IMR-90 (cell line): ENCODE results near the gene FOXD3. TPM values are rescaled to one million over a fixed set of nuclear protein-coding genes. Genes with fewer than 3 reads are reported as not detected.

Experiments used
- ATAC-seq: fragments of 200-7000 bp; cut with Tn5 transposase; 2 replicates; pipeline ENCODE4 v1.9.1; 2020; ENCODE audit warnings: low read depth, mild to moderate bottlenecking, moderate library complexity
- BruUV-seq: library from RNA; stranded (reverse); fragments of 400-500 nt; replicated peaks from 2 replicates; lab custom pipeline; 2021; lab: Mats Ljungman, UMichigan
- CTCF ChIA-PET: fragments of 300-600 bp; formaldehyde crosslinking; extraction: SDS; loops from one replicate; lab custom pipeline; 2021; ENCODE audit warnings: antibody characterized with exemption; lab: Yijun Ruan, JAX
- POLR2A ChIA-PET: fragments of 300-600 bp; sonication (Branson Sonifier 250); formaldehyde crosslinking; loops from one replicate; lab custom pipeline; 2022; ENCODE audit warnings: antibody characterized with exemption; ENCODE audit not compliant: unreplicated experiment; lab: Charles Lee
- DNase-seq: peaks from one replicate; pipeline ENCODE4 v3.0.0; 2013
- H2AFZ ChIP-seq: replicated peaks from 2 replicates; pipeline ENCODE3; 2013; ENCODE audit warnings: low read length, mild to moderate bottlenecking; ENCODE audit not compliant: poor library complexity
- H2AK5ac ChIP-seq: 2 replicates; pipeline ENCODE4 v1.6.1; 2013; ENCODE audit warnings: low read depth, low read length, inconsistent platforms
- H2AK9ac ChIP-seq: replicated peaks from 2 replicates; pipeline ENCODE3; 2013; ENCODE audit warnings: mild to moderate bottlenecking, low read depth, low read length, moderate library complexity; ENCODE audit not compliant: poor library complexity
- H2BK120ac ChIP-seq: 2 replicates; pipeline ENCODE4 v1.6.1; 2013; ENCODE audit warnings: low read depth, low read length, inconsistent platforms
- H2BK15ac ChIP-seq: 3 replicates; pipeline ENCODE4 v1.6.1; 2013; ENCODE audit warnings: low read depth, low read length, inconsistent platforms
- H2BK20ac ChIP-seq: 2 replicates; pipeline ENCODE4 v1.6.1; 2013; ENCODE audit warnings: low read depth, mild to moderate bottlenecking, inconsistent platforms, low read length, moderate library complexity
- H2BK5ac ChIP-seq: 2 replicates; pipeline ENCODE4 v1.6.1; 2013; ENCODE audit warnings: mild to moderate bottlenecking, low read depth, low read length, inconsistent platforms; ENCODE audit not compliant: poor library complexity, severe bottlenecking
- H3K14ac ChIP-seq: replicated peaks from 2 replicates; pipeline ENCODE4 v1.6.1; 2013; ENCODE audit warnings: low read depth, low read length, inconsistent platforms
- H3K18ac ChIP-seq: 2 replicates; pipeline ENCODE4 v1.6.1; 2013; ENCODE audit warnings: low read depth, low read length, control low read depth
- H3K23ac ChIP-seq: 2 replicates; pipeline ENCODE4 v1.6.1; 2013; ENCODE audit warnings: low read depth, low read length, inconsistent platforms
- H3K27ac ChIP-seq: 2 replicates; pipeline ENCODE4 v1.5.1; 2013; ENCODE audit warnings: mild to moderate bottlenecking, control low read depth, low read length; ENCODE audit not compliant: insufficient read depth
- H3K27me3 ChIP-seq: 2 replicates; pipeline ENCODE4 v1.6.1; 2013; ENCODE audit warnings: low read length; ENCODE audit not compliant: control insufficient read depth, insufficient read depth
- H3K36me3 ChIP-seq: 2 replicates; pipeline ENCODE4 v1.6.1; 2013; ENCODE audit warnings: low read length, mixed read lengths; ENCODE audit not compliant: control insufficient read depth, insufficient read depth
- H3K4ac ChIP-seq: 2 replicates; pipeline ENCODE4 v1.6.1; 2013; ENCODE audit warnings: low read depth, low read length, inconsistent platforms
- H3K4me1 ChIP-seq: 2 replicates; pipeline ENCODE4 v1.6.1; 2013; ENCODE audit warnings: low read length, mixed read lengths; ENCODE audit not compliant: control insufficient read depth, insufficient read depth
- H3K4me2 ChIP-seq: 2 replicates; pipeline ENCODE4 v1.6.1; 2013; ENCODE audit warnings: low read depth, mild to moderate bottlenecking, control low read depth, low read length, moderate library complexity
- H3K4me3 ChIP-seq: 2 replicates; pipeline ENCODE4 v1.5.1; 2013; ENCODE audit warnings: low read depth, mild to moderate bottlenecking, control low read depth, low read length, moderate library complexity; ENCODE audit not compliant: insufficient read depth
- H3K56ac ChIP-seq: 2 replicates; pipeline ENCODE4 v1.6.1; 2013; ENCODE audit warnings: low read length, inconsistent platforms; ENCODE audit not compliant: insufficient read depth; ENCODE audit errors: extremely low read depth
- H3K79me1 ChIP-seq, 2 experiments: 2 replicates each; pipeline ENCODE4 v1.6.1; 2013; ENCODE audit warnings: low read length in 2 of 2, inconsistent platforms in 1 of 2, low read depth in 1 of 2
- H3K9ac ChIP-seq: 2 replicates; pipeline ENCODE4 v1.6.1; 2013; ENCODE audit warnings: low read depth, low read length, control low read depth
- H3K9me1 ChIP-seq: 2 replicates; pipeline ENCODE4 v1.6.1; 2013; ENCODE audit warnings: low read length, inconsistent platforms; ENCODE audit not compliant: insufficient read depth
- H3K9me3 ChIP-seq: 2 replicates; pipeline ENCODE4 v1.6.1; 2013; ENCODE audit warnings: low read length; ENCODE audit not compliant: control insufficient read depth, insufficient read depth
- H4K20me1 ChIP-seq: 2 replicates; pipeline ENCODE4 v1.6.1; 2013; ENCODE audit warnings: low read length, inconsistent platforms; ENCODE audit not compliant: insufficient read depth
- H4K5ac ChIP-seq: 2 replicates; pipeline ENCODE4 v1.6.1; 2013; ENCODE audit warnings: mild to moderate bottlenecking, low read depth, low read length, control low read depth
- H4K8ac ChIP-seq, 2 experiments: 2 replicates each; pipeline ENCODE4 v1.6.1; 2013; ENCODE audit warnings: low read depth in 2 of 2, low read length in 2 of 2, control low read depth in 1 of 2, inconsistent platforms in 1 of 2
- H4K91ac ChIP-seq: 2 replicates; pipeline ENCODE4 v1.6.1; 2013; ENCODE audit warnings: low read depth, low read length, inconsistent platforms; ENCODE audit not compliant: insufficient read depth
- CHD1 ChIP-seq: IDR thresholded peaks from 2 replicates; pipeline ENCODE4 v1.6.1; 2012; ENCODE audit warnings: low read depth, low read length, improper control_type of control experiment
- ELK1 ChIP-seq: fragments of 150-350 bp; IDR thresholded peaks from 2 replicates; pipeline ENCODE4 v1.6.1; 2016; ENCODE audit warnings: low read depth, mild to moderate bottlenecking, low read length, moderate library complexity, borderline replicate concordance
- FOS ChIP-seq: fragments of 150-350 bp; IDR thresholded peaks from 2 replicates; pipeline ENCODE4 v1.6.1; 2016; ENCODE audit warnings: low read depth, low read length
- MAZ ChIP-seq: IDR thresholded peaks from 2 replicates; pipeline ENCODE4 v1.6.1; 2012; ENCODE audit warnings: low read depth, mild to moderate bottlenecking, low read length, improper control_type of control experiment, moderate library complexity, borderline replicate concordance
- MXI1 ChIP-seq: IDR thresholded peaks from 2 replicates; pipeline ENCODE4 v1.6.1; 2012; ENCODE audit warnings: low read depth, mild to moderate bottlenecking, low read length, moderate library complexity, borderline replicate concordance
- RCOR1 ChIP-seq: IDR thresholded peaks from 2 replicates; pipeline ENCODE4 v1.6.1; 2012; ENCODE audit warnings: mild to moderate bottlenecking, low read length, improper control_type of control experiment; ENCODE audit not compliant: insufficient replicate concordance
- WGBS, 2 experiments: methylation state at CpG; one replicate each; pipeline versions ENCODE4 v1.1.5 to v1.1.7; 2013; ENCODE audit warnings: missing lambda C conversion rate in 2 of 2; ENCODE audit not compliant: insufficient read length in 1 of 2; ENCODE audit errors: extremely low coverage in 2 of 2; 5-methylcytosine and 5-hydroxymethylcytosine counted together
- dilution Hi-C: fragments of 300-500 bp; cut with HindIII; formaldehyde crosslinking; loops from one replicate; pipeline ENCODE4 v1.14.3; 2018; ENCODE audit warnings: low sequenced_read_pairs; ENCODE audit not compliant: unreplicated experiment
- in situ Hi-C: fragments of 300-500 bp; cut with MboI; formaldehyde crosslinking; loops from 3 replicates; pipeline ENCODE4 v1.14.3; 2019; ENCODE audit warnings: low sequenced_read_pairs, inconsistent platforms, mixed read lengths
- intact Hi-C: fragments of 100-400 bp; cut with micrococcal nuclease; formaldehyde crosslinking; loops from 2 replicates; pipeline ENCODE4 v1.10.0; 2022
- polyA plus RNA-seq, 3 experiments: library from polyadenylated mRNA; depleted of rRNA; stranded (reverse); fragments of >200 nt; gene quantifications; 2 replicates each; pipeline ENCODE4 v1.2.3, GENCODE V29; 2012; ENCODE audit warnings: low replicate concordance in 1 of 3
- total RNA-seq: library from RNA; depleted of rRNA; stranded (reverse); fragments of >200 nt; gene quantifications from 2 replicates; pipeline ENCODE4 v1.2.3, GENCODE V29; 2012
- TF ChIP-seq, protein P1 (sequence below): fragments of 150-350 bp; IDR thresholded peaks from 2 replicates; pipeline ENCODE4 v1.6.1; 2017; ENCODE audit warnings: mild to moderate bottlenecking, antibody characterized with exemption, low read length, low read depth
- TF ChIP-seq, protein P2 (sequence below): conservative IDR thresholded peaks from 2 replicates; pipeline ENCODE4 v1.5.1; 2012; ENCODE audit warnings: mild to moderate bottlenecking, low read depth, low read length, improper control_type of control experiment

FOXD3 gene
- total and polyA plus RNA-seq, 2 of the 4 experiments (the other 2 are of a cell fraction): not detected

- DNase-seq (no peak), ATAC-seq (no peak)
- POLR2A ChIA-PET: no interaction called here
- no peak overlapping the region for H2BK120ac ChIP-seq
- WGBS, 2 experiments: no CpG with 5 or more reads among the region's 8 CpGs
- peaks cover 6% of the 10 kb centered on the region for H3K27me3 ChIP-seq
- H2BK5ac ChIP-seq: no peak overlapping the region
- BruUV-seq: no TSS peak
- TF ChIP-seq, protein P1, sequence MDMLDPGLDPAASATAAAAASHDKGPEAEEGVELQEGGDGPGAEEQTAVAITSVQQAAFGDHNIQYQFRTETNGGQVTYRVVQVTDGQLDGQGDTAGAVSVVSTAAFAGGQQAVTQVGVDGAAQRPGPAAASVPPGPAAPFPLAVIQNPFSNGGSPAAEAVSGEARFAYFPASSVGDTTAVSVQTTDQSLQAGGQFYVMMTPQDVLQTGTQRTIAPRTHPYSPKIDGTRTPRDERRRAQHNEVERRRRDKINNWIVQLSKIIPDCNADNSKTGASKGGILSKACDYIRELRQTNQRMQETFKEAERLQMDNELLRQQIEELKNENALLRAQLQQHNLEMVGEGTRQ: no peak
- TF ChIP-seq MXI1: no peak
- no peak for TF ChIP-seq RCOR1
- TF ChIP-seq, protein P2, sequence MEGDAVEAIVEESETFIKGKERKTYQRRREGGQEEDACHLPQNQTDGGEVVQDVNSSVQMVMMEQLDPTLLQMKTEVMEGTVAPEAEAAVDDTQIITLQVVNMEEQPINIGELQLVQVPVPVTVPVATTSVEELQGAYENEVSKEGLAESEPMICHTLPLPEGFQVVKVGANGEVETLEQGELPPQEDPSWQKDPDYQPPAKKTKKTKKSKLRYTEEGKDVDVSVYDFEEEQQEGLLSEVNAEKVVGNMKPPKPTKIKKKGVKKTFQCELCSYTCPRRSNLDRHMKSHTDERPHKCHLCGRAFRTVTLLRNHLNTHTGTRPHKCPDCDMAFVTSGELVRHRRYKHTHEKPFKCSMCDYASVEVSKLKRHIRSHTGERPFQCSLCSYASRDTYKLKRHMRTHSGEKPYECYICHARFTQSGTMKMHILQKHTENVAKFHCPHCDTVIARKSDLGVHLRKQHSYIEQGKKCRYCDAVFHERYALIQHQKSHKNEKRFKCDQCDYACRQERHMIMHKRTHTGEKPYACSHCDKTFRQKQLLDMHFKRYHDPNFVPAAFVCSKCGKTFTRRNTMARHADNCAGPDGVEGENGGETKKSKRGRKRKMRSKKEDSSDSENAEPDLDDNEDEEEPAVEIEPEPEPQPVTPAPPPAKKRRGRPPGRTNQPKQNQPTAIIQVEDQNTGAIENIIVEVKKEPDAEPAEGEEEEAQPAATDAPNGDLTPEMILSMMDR: no peak
- no peak for TF ChIP-seq ELK1
- TF ChIP-seq FOS: no peak
- TF ChIP-seq CHD1: no peak
- TF ChIP-seq MAZ: no peak
- no peak overlapping the region for H3K4me2 ChIP-seq
- no peaks in the 10 kb centered on the region for H3K4me1 ChIP-seq
- H3K9ac ChIP-seq: no peak overlapping the region
- intact Hi-C loops: no loop called here
- H3K4ac ChIP-seq: no peak overlapping the region
- H2BK15ac ChIP-seq: no peak overlapping the region
- H4K8ac ChIP-seq: no peak overlapping the region
- H3K56ac ChIP-seq: no peak overlapping the region
- no peak overlapping the region for H2AK9ac ChIP-seq
- CTCF ChIA-PET: no interaction called here
- H2AFZ ChIP-seq: no peak overlapping the region
- H3K36me3 ChIP-seq: no peaks in the 10 kb centered on the region
- no peak overlapping the region for H4K91ac ChIP-seq
- no peak overlapping the region for H2AK5ac ChIP-seq
- in situ Hi-C loops: no loop called here
- no peak overlapping the region for H4K5ac ChIP-seq
- no peak overlapping the region for H3K27ac ChIP-seq
- H3K14ac ChIP-seq: no peak overlapping the region
- H3K79me1 ChIP-seq: no peaks in the 10 kb centered on the region
- no peaks in the 10 kb centered on the region for H4K20me1 ChIP-seq
- dilution Hi-C loops: no loop called here
- H3K18ac ChIP-seq: no peak overlapping the region
- H3K9me3 ChIP-seq: no peaks in the 10 kb centered on the region
- no peak overlapping the region for H3K4me3 ChIP-seq
- no peak overlapping the region for H2BK20ac ChIP-seq
- no peak overlapping the region for H3K23ac ChIP-seq
- H3K9me1 ChIP-seq: no peaks in the 10 kb centered on the region
Measured at GRCh38 chr1:63276624-63277023, 45.7 kb upstream of the FOXD3 start.
